ENCODE data around the gene SLC26A8. TPM values are rescaled to one million over a fixed set of nuclear protein-coding genes. Genes with fewer than 3 reads are reported as not detected.

The SLC26A8 gene
- total RNA-seq, 6 experiments from 2014 or later: not detected

- no peak overlapping the region for H3K27ac Mint-ChIP-seq
- H3K36me3 Mint-ChIP-seq (ENCODE audit: low read depth): no peaks in the 10 kb centered on the region
- TF ChIP-seq CTCF (IDR thresholded peaks at IDR 0.05): no peak
- peaks cover 12% of the 10 kb centered on the region for H3K4me1 Mint-ChIP-seq (ENCODE audit: low read depth)
- peaks cover 2% of the 10 kb centered on the region for H3K27me3 Mint-ChIP-seq (ENCODE audit: insufficient read depth)
- DNase-seq: no peak
- no peaks in the 10 kb centered on the region for H3K9me3 Mint-ChIP-seq
- no peak overlapping the region for H3K4me3 Mint-ChIP-seq
Measured at GRCh38 chr6:35968821-35969220, 55.6 kb downstream of the SLC26A8 start.

- Mint-ChIP-seq H3K4me3 (no peak overlapping the region), H3K27me3 (ENCODE audit: insufficient read depth) (peaks cover 8% of the 10 kb centered on the region), H3K4me1 (ENCODE audit: low read depth) (peaks cover 12% of the 10 kb centered on the region), H3K9me3 (no peaks in the 10 kb centered on the region), H3K36me3 (ENCODE audit: low read depth) (no peaks in the 10 kb centered on the region), H3K27ac (no peak overlapping the region)
- no peak for TF ChIP-seq CTCF (IDR thresholded peaks at IDR 0.05)
- DNase-seq: no peak
Measured at GRCh38 chr6:35967076-35967774, 57.2 kb downstream of the SLC26A8 start.

- no peak for DNase-seq
- no peaks in the 10 kb centered on the region for H3K9me3 Mint-ChIP-seq
- H3K4me3 Mint-ChIP-seq: no peak overlapping the region
- H3K4me1 Mint-ChIP-seq (ENCODE audit: low read depth): peaks cover 5% of the 10 kb centered on the region; the same call in 1 of the 2 replicates
- H3K27me3 Mint-ChIP-seq (ENCODE audit: insufficient read depth): peaks cover 34% of the 10 kb centered on the region
- no peak overlapping the region for H3K27ac Mint-ChIP-seq
- no peaks in the 10 kb centered on the region for H3K36me3 Mint-ChIP-seq (ENCODE audit: low read depth)
- no peak for TF ChIP-seq CTCF (IDR thresholded peaks at IDR 0.05)
Measured at GRCh38 chr6:35962779-35963560, 61.5 kb downstream of the SLC26A8 start.

- no peak for TF ChIP-seq CTCF (IDR thresholded peaks at IDR 0.05)
- Mint-ChIP-seq H3K27ac (no peak overlapping the region), H3K36me3 (ENCODE audit: low read depth) (no peaks in the 10 kb centered on the region), H3K9me3 (no peaks in the 10 kb centered on the region), H3K4me3 (no peak overlapping the region), H3K4me1 (ENCODE audit: low read depth) (peaks cover 13% of the 10 kb centered on the region), H3K27me3 (ENCODE audit: insufficient read depth) (peaks cover 32% of the 10 kb centered on the region)
- peak; percentile 16 for DNase-seq
Measured at GRCh38 chr6:35960187-35960586, 64.3 kb downstream of the SLC26A8 start.

DNA sequence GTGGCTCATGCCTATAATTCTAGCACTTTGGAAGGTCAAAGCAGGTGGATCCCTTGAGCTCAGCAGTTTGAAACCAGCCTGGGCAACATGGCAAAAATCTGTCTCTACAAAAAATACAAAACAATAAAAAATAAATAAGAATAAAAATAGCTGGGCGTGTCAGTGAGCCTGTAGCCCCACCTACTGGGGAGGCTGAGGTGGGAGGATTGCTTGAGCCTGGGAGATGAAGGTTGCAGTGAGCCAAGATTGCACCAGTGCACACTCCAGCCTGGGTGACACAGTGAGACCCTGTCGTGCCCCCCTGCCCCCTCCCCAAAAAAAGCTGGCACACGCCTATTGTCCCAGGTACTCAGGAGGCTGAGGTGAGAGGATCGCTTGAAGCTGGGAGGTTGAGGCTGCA lies 68.5 kb downstream of the SLC26A8 start:
- Mint-ChIP-seq H3K27ac (no peak overlapping the region), H3K36me3 (ENCODE audit: low read depth) (no peaks in the 10 kb centered on the region), H3K9me3 (no peaks in the 10 kb centered on the region), H3K4me3 (no peak overlapping the region), H3K4me1 (ENCODE audit: low read depth) (peaks cover 43% of the 10 kb centered on the region), H3K27me3 (ENCODE audit: insufficient read depth) (peaks cover 13% of the 10 kb centered on the region)
- no peak for DNase-seq
- peak; percentile 45; the same call in 1 of the 2 replicates for TF ChIP-seq CTCF (IDR thresholded peaks at IDR 0.05)
